ENCODE results near the gene TNK1. TPM values are rescaled to one million over a fixed set of nuclear protein-coding genes. Genes with fewer than 3 reads are reported as not detected.
"Not testable (repeated sequence)": the region's sequence is repeated elsewhere in the genome, so short reads cannot be mapped to it uniquely, and the experiment has no call there.

The TNK1 gene
- total RNA-seq, 1 experiment from 2014 or later, result not detected

GRCh38 chr17:7352503-7352889 lies 28.4 kb upstream of the TNK1 start:
- Histone ChIP-seq H3K27me3 (no peaks in the 10 kb centered on the region), H3K9me3 (no peaks in the 10 kb centered on the region), H3K4me3 (peak overlapping the region; percentile 82), H3K36me3 (no peaks in the 10 kb centered on the region)
- DNase-seq, result no peak

GRCh38 chr17:7352910-7353635 lies 27.8 kb upstream of the TNK1 start:
- H3K9me3 ChIP-seq, result no peaks in the 10 kb centered on the region
- peak overlapping the region; percentile 82; the same call in 1 of the 2 replicates for H3K4me3 ChIP-seq
- no peaks in the 10 kb centered on the region for H3K27me3 ChIP-seq
- no peaks in the 10 kb centered on the region for H3K36me3 ChIP-seq
- DNase-seq, result no peak

DNA sequence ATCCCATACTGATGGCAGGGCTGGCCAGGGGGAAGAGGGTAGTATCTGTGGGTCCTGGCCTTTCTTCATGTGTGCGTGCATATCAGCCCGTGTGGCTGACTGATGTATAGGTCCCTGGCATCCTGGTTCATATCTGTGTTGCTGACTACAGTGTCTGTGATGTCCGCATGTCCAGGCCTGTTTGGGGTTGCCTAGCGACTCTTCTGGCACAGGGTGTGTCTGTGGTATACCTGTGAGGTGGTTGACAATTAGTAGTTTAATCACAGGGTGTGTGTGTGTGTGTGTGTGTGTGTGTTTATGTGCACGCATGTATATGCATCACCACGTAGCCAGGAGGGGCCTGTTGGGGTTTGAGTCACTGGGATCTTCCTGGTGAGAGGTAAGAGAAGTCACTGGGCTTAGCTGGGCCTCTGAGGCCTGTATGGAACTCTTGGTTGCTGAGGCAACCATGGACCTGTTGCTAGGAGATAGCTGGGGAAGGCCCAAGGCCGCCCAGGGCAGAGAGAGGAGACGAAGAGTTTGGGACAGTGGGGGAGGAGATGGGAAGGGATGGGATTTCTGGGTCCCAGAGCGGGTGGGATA lies 26.5 kb upstream of the TNK1 start:
- Histone ChIP-seq H3K36me3 (no peaks in the 10 kb centered on the region), H3K27me3 (no peaks in the 10 kb centered on the region), H3K4me3 (no peak overlapping the region), H3K9me3 (no peaks in the 10 kb centered on the region)
- DNase-seq, result no peak

GRCh38 chr17:7355053-7355452 lies 25.8 kb upstream of the TNK1 start, which contains the start of gene TMEM95:
Gene TMEM95 (plus strand): TSS chr17:7355156. CDS start chr17:7355205, 49 bp downstream.
- Histone ChIP-seq H3K4me3 (no peak within 1 kb of the TSS), H3K27me3 (no peaks in the 10 kb centered on the region), H3K9me3 (no peaks in the 10 kb centered on the region), H3K36me3 (no peaks in the 10 kb centered on the region)
- DNase-seq, result no peak

GRCh38 chr17:7355573-7355972 lies 25.3 kb upstream of the TNK1 start:
- DNase-seq, result no peak
- no peaks in the 10 kb centered on the region for H3K27me3 ChIP-seq

DNA sequence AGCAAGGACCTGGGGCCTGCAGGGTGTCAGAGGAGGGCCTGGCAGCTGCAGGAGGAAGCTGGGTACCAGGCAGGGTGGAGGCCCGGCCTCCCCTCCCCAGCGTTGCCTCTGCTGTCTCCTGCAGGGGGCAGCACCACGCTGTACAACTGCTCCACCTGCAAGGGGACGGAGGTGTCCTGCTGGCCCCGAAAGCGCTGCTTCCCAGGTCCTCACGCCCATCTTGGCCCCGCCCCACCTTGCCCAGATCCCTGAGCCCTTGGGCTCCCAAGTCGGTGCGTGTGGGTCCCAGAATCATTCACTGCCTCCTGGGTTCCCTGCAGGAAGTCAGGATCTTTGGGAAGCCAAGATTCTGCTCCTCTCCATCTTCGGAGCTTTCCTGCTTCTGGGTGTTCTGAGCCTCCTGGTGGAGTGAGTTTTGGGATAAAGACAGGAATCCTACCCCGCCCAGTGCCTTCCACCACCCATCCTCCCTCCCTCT lies 24.8 kb upstream of the TNK1 start:
- H3K36me3 ChIP-seq, result no peaks in the 10 kb centered on the region
- no peaks in the 10 kb centered on the region for H3K27me3 ChIP-seq
- H3K9me3 ChIP-seq, result no peaks in the 10 kb centered on the region
- peak; percentile 54 for DNase-seq
- H3K4me3 ChIP-seq, result no peak overlapping the region

More at GRCh38 chr17:7355573-7355972, 25.3 kb upstream of the TNK1 start:
- Histone ChIP-seq H3K9me3 (no peaks in the 10 kb centered on the region), H3K4me3 (no peak overlapping the region), H3K36me3 (no peaks in the 10 kb centered on the region)

DNA sequence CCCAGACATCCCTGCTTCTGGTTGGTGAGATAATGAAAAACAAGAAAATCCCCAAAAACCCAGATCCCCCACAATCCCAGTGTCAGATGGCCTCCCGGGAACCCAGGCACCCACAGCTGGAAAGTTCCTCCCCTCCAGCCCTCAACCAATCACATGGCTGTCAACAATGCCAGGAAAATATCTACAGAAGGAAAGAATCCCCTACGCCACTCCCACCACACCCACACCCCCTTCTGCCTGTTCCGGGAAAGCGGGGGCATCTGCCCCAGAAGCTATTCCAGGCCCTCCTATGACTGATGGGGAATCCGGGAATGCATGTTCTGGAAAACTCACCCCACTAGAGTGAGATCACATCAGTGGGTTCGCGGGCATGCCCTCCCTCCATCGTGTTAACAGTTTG lies 24.1 kb upstream of the TNK1 start:
- DNase-seq, result no peak
- no peaks in the 10 kb centered on the region for H3K27me3 ChIP-seq
- no peaks in the 10 kb centered on the region for H3K36me3 ChIP-seq
- no peak overlapping the region for H3K4me3 ChIP-seq
- H3K9me3 ChIP-seq, result no peaks in the 10 kb centered on the region

GRCh38 chr17:7357381-7357780 lies 23.5 kb upstream of the TNK1 start:
- H3K36me3 ChIP-seq, result no peaks in the 10 kb centered on the region
- no peaks in the 10 kb centered on the region for H3K27me3 ChIP-seq
- no peaks in the 10 kb centered on the region for H3K9me3 ChIP-seq
- no peak for DNase-seq
- no peak overlapping the region for H3K4me3 ChIP-seq

DNA sequence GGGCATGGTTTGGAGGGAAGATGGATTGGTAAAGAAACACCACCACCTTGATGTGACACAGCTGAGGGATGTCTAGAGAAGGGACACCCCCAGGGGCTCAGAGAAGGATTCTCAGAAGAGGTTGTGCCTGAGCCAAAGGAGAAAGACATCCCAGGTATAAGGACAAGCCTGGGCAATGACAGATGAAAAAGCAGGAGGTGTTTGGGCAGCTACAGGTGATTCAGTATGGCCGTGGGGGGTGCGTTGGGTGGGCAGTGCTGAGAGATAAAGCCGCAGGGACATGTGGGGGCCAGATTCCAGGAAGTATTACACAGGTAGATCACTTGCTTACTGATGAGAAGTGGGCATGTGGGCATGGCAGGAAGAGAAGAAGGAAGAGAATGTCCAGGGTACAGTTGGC lies 19.0 kb upstream of the TNK1 start:
- H3K4me3 ChIP-seq, result no peak overlapping the region
- H3K27me3 ChIP-seq, result no peaks in the 10 kb centered on the region
- no peaks in the 10 kb centered on the region for H3K9me3 ChIP-seq
- DNase-seq, result no peak
- no peaks in the 10 kb centered on the region for H3K36me3 ChIP-seq

DNA sequence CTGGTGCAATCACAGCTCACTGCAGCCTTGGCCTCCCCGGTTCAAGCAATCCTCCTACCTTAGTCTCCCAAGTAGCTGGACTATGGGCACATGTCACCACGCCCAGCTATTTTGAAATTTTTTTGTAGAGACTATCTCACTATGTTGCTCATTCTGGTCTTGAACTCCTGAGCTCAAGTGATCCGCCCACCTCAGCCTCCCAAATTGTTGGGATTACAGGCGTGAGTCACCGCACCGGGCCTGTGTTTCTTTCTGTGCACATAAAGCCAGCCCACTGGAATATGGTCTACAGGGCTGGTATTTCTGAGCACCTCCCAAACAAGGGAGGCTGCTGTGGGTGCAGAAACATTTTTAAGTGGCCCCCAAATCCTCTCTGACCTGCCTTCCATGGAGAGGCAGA lies 17.6 kb upstream of the TNK1 start:
- H3K27me3 ChIP-seq, result no peaks in the 10 kb centered on the region
- no peaks in the 10 kb centered on the region for H3K9me3 ChIP-seq
- DNase-seq, result peak; percentile 57
- H3K36me3 ChIP-seq, result no peaks in the 10 kb centered on the region
- H3K4me3 ChIP-seq, result no peak overlapping the region

DNA sequence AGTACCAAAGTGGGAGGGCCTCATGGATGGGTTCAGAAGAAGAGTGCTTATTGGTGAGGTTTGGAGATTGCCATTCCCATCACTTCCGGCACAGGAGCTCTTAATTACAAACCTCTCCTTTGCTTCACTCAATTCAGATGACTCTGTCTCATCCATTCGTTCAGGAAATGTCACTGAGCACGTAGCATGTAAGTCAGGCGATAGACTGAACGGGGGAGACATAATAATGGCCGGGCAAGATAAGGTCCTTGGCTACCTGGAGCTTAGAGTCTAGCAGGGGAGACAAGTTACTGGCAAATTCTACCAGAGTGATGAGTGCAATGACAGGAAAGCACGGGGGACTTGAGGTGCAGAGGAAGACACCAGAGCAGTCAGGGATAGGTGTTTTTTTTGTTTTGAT lies 14.9 kb upstream of the TNK1 start:
- H3K27me3 ChIP-seq, H3K9me3 ChIP-seq, DNase-seq, H3K36me3 ChIP-seq, H3K4me3 ChIP-seq: not testable (repeated sequence)

- H3K27me3 ChIP-seq, result no peaks in the 10 kb centered on the region
- H3K4me3 ChIP-seq, result no peak overlapping the region
- no peak for DNase-seq
- no peaks in the 10 kb centered on the region for H3K9me3 ChIP-seq
- H3K36me3 ChIP-seq, result no peaks in the 10 kb centered on the region
These were observed 13.8 kb upstream of the TNK1 start for GRCh38 chr17:7367083-7367482.

- Histone ChIP-seq H3K9me3 (no peaks in the 10 kb centered on the region), H3K4me3 (no peak overlapping the region), H3K36me3 (no peaks in the 10 kb centered on the region), H3K27me3 (no peaks in the 10 kb centered on the region)
- DNase-seq, result no peak
These were observed 12.8 kb upstream of the TNK1 start for GRCh38 chr17:7367918-7368598.

GRCh38 chr17:7368599-7368994 lies 12.3 kb upstream of the TNK1 start:
- H3K36me3 ChIP-seq, DNase-seq, H3K9me3 ChIP-seq, H3K27me3 ChIP-seq, H3K4me3 ChIP-seq: not testable (repeated sequence)

GRCh38 chr17:7369825-7370224 lies 11.1 kb upstream of the TNK1 start:
- no peaks in the 10 kb centered on the region for H3K27me3 ChIP-seq
- DNase-seq, result no peak
- no peaks in the 10 kb centered on the region for H3K9me3 ChIP-seq
- H3K36me3 ChIP-seq, result no peaks in the 10 kb centered on the region
- H3K4me3 ChIP-seq, result no peak overlapping the region

- H3K9me3 ChIP-seq, result no peaks in the 10 kb centered on the region
- H3K27me3 ChIP-seq, result no peaks in the 10 kb centered on the region
- no peaks in the 10 kb centered on the region for H3K36me3 ChIP-seq
- no peak overlapping the region for H3K4me3 ChIP-seq
- DNase-seq, result no peak
These were observed 10.0 kb upstream of the TNK1 start for GRCh38 chr17:7370853-7371252.

DNA sequence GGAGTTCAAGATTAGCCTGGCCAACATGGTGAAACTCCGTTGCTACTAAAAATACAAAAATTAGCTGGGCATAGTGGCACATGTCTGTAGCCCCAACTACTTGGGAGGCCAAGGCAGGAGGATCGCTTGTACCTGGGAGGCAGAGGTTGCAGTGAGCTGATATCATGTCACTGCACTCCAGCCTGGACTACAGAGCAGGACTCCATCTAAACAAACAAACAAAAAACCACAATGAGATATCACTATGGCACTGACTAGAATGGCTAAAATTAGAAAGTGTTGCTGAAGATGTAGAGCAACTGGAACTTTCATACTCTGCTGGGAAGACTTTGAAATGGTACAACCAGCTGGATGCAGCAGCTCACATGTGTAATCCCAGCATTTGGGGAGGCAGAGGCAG lies 6.5 kb upstream of the TNK1 start:
- no peaks in the 10 kb centered on the region for H3K9me3 ChIP-seq
- DNase-seq, result no peak

GRCh38 chr17:7379134-7379533 lies 1.8 kb upstream of the TNK1 start:
- H3K36me3 ChIP-seq, result no peaks in the 10 kb centered on the region
- no peaks in the 10 kb centered on the region for H3K27me3 ChIP-seq
- no peaks in the 10 kb centered on the region for H3K9me3 ChIP-seq
- H3K4me3 ChIP-seq, result no peak overlapping the region
- DNase-seq, result no peak

More for the DNA sequence above, 6.5 kb upstream of the TNK1 start:
- Histone ChIP-seq H3K4me3 (no peak overlapping the region), H3K36me3 (no peaks in the 10 kb centered on the region), H3K27me3 (no peaks in the 10 kb centered on the region)

Measured in MG63 (cell line).